ENCODE results near the gene RGS11.

RGS11 gene

DNA sequence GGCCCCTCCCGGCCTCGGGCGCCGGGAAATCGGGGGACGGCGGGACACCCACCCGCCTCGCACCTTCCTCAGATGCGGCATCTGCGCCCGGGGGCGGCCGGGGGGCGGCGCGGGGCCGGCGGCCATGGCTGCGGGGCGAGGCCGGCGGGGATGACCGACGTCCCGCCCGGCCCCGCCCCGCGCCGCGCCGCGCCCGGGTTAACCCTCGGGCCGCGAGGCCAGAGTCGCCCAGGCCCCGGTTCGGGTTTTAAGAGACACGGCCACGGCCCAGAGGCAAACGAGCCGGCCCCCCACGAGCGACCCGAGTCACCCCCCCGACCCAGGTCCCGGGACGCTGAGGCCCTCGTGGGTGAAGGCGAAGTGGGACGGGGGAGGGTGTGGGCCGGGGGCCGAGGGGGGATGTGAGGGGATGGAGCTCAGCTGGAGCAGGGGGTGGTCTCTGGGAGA is at the start of gene RGS11:
RGS11 (minus strand) TSS at position 159 of the 447 bp plus-strand sequence; CDS start at position 126, 33 bp downstream.
- no peak for DNase-seq (ENCODE audit: low read depth in 1 of 2, low spot score in 1 of 2)

GRCh38 chr16:324451-325334 is 48.9 kb upstream of the RGS11 start:
- DNase-seq (ENCODE audit: low read depth in 1 of 2, low spot score in 1 of 2): peak; percentile 8 to 39

DNA sequence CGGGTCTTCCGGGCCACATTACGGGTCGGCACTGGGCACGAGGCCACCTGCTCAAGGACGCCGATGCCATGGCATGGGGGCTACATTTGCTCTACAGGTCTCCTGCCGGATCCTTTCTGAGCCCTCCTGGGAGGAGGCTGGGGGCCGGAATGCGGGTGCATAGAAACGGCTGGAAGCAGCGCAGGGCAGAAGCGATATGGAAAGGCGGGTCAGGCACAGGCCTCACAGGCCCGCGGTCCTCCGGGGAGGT is 48.4 kb upstream of the RGS11 start:
- DNase-seq (ENCODE audit: low read depth in 1 of 2, low spot score in 1 of 2): no peak

DNA sequence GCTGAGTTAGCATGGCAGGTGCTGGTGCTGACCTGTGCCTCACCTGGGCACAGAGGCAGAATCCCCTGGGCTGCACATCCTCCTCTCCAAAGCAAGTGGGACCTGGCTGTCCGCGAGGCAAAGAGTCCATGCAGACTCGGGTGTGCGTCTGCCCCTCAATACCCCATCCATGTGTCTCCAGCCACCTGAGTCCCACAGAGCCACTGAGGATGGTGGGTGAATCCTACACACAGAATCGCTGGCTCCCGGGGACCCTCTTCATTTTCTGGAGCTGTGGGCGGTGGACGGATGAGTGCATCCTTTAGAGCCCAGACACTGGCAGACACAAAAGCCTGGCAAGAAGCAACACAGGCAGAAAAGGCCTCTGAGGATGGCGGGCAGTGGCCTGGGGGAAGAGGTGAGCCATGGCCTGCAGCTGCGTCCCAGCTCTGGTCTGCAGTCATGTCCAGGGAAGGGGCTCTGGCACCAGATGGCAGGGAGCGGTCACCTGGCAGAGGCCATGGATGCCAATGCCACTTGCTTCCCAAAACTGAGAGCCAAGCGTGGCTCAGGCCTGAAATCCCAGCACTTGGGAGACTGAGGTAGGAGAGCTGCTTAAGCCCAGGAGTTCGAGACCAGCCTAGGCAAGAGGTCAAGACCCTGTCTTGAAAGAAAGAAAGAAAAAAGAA is 46.9 kb upstream of the RGS11 start:
- DNase-seq (ENCODE audit: low read depth in 1 of 2, low spot score in 1 of 2): no peak

DNA sequence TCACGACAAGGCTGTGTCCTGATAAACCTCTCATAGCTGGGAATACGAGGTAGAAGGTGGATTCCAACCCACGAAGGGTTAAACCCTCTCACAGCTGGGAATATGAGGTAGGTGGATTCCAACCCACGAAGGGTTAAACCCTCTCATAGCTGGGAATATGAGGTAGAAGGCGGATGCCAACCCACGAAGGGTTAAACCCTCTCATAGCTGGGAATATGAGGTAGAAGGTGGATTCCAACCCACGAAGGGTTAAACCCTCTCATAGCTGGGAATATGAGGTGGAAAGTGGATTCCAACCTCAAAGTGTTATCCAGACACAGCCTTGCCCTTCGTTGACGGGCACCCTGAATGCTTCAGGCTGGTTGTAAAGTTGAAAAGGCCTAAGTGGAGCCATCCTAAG is 45.8 kb upstream of the RGS11 start:
- no peak for DNase-seq (ENCODE audit: low read depth in 1 of 2, low spot score in 1 of 2)

- DNase-seq (ENCODE audit: low read depth in 1 of 2, low spot score in 1 of 2): no peak
These were observed 44.5 kb upstream of the RGS11 start for GRCh38 chr16:320206-320605.

DNA sequence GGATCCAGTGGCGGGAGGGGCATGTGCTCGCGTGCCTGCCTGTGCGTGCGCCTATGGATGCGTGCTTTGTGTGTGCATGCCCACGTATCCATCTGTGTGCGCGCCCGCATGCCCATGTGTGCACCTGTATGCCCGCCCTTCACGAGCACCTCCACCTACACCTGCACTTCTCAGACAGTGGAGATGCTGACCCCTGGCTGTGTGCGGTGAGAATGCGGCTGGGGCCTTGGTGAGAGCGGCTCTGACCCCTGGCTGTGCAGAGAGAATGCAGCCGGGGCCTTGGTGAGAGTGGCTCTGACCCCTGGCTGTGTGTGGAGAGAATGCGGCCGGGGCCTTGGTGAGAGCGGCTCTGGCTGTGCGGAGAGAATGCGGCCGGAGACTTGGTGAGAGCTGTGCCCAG is 42.9 kb upstream of the RGS11 start:
- no peak for DNase-seq (ENCODE audit: low read depth in 1 of 2, low spot score in 1 of 2)

DNA sequence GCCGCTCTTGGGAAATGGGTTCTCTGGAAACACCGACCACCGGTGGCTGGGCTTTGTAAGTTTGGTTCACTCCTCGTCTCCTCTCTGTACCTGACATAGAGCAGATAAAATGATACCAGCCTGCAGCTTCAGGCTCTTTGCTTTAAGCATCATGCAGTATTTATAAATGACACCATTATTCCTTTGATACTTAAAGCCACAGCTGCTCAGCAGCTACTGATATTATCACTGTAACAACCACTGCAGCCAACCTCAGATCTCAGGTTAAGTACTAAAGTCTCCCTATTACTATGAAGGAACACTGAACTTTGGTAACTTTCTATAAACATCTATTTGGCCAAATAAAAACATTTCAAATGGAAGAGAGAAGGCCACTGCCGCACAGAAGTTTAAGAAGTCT is 41.8 kb upstream of the RGS11 start:
- DNase-seq (ENCODE audit: low read depth in 1 of 2, low spot score in 1 of 2): no peak

DNA sequence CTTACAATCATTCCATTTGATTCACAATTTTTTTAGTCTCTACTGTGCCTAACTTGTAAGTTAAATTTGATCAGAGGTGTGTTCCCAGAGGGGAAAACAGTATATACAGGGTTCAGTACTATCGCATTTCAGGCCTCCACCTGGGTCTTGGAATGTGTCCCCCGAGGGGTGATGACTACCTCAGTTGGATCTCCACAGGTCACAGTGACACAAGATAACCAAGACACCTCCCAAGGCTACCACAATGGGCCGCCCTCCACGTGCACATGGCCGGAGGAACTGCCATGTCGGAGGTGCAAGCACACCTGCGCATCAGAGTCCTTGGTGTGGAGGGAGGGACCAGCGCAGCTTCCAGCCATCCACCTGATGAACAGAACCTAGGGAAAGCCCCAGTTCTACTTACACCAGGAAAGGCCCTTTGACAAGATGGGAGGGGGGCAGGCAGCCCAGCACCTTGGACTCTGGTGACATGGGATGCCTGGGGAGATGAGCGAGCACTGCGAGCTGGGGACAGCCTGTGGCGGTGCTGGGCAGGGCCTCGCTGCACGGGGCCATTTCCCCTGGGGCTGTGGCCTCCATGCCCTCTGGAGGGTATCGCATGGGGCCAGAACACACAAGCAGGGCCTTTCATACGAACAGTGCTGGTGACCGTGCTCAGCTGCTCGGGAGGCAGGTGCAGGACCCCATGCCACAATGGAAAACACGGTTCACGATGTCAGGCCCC is 41.2 kb upstream of the RGS11 start:
- DNase-seq (ENCODE audit: low read depth in 1 of 2, low spot score in 1 of 2): no peak

- DNase-seq (ENCODE audit: low read depth in 1 of 2, low spot score in 1 of 2): no peak
These were observed 39.1 kb upstream of the RGS11 start for GRCh38 chr16:314795-315299.

- no peak for DNase-seq (ENCODE audit: low read depth in 1 of 2, low spot score in 1 of 2)
These were observed 38.6 kb upstream of the RGS11 start for GRCh38 chr16:314351-314750.

DNA sequence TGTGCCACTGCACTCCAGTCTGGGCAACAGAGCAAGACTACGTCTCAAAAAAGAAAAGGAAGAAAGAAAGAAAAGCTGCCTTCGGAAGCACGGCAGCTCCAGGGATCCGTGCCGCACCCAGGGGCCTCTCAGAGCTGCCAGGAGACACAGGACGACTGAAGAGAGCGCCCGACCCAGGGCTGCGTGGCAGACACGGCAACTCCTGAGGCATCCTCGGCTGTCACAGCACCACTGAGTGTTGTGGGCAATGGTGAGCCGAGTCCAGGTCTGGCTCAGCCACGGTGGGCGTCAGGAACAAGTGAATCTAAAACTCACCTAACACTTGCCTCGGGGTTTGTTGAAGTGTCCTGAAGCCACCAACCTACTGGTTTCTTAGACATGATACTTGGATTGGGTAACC is 36.0 kb upstream of the RGS11 start:
- no peak for DNase-seq (ENCODE audit: low read depth in 1 of 2, low spot score in 1 of 2)

GRCh38 chr16:309476-309875 is 33.7 kb upstream of the RGS11 start:
- DNase-seq (ENCODE audit: low read depth in 1 of 2, low spot score in 1 of 2): no peak

GRCh38 chr16:307691-308312 is 32.1 kb upstream of the RGS11 start:
- DNase-seq (ENCODE audit: low read depth in 1 of 2, low spot score in 1 of 2): no peak

- no peak for DNase-seq (ENCODE audit: low read depth in 1 of 2, low spot score in 1 of 2)
These were observed 31.2 kb upstream of the RGS11 start for GRCh38 chr16:306911-307370.

DNA sequence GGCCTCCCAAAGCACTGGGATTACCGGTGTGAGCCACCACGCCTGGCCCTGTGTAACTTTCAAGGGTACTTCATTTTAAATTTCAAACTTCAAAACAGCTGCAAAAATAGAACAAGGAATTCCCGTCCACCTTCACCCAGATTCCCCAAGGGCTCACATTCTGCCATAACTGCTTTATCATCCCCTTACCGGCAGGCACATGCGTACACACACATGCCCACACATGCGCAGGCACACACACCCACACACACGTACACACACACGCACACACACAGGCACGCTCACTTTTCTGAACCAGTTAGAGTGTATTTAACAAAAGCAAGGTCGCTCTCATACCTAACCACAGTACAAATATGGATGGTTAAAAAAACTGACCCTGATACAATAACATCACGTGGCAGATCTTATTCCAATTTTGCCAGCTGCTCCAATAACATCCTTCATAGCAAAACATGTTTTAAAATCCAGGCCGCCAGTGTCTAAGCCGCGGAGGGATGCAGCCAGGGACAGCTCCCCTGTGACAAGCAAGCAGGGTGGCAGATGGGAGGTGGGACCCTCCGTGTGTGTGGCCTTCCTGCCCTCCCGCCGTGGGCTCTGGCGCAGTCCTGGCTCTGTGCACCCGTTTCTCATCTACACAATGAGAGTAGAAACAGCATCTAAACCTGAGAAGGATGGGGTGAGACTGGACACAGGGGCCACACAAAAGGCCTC is 30.3 kb upstream of the RGS11 start:
- DNase-seq (ENCODE audit: low read depth in 1 of 2, low spot score in 1 of 2): no peak

DNA sequence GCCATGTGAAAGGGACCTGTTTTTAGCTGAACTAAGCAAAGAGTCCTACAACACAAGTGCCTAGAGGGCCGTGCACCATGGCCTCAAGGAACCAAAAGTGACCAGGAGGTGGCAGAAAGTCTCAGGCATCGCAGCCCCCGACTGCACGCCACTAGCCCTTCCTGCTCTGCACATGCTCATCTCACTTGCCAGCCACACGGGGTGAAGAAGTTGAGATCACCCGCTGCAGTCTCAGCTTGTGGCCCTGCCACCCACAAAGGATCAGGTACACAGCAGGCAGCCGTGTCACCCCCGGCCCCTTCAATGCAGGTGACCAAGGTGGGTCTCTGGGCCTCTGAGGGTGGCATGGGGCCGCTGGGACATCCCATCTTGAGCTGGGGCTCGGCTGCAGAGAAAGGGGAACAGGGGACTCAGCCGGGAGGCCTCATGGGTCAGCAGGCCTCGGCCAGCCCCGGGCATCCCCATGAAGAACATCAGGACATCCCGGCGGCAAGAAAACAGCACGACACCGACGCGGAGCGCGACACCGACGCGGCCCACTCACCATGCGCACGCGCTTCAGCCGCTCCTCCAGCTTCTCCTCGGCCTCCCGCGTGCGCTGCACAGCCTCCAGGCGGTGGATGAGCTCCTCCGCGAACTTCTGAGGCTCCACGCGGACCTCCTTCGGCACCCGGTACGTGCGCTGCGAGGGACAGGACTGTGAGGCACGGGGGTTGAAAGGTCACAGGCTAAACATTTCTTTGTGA is 28.2 kb upstream of the RGS11 start:
- DNase-seq (ENCODE audit: low read depth in 1 of 2, low spot score in 1 of 2): no peak

DNA sequence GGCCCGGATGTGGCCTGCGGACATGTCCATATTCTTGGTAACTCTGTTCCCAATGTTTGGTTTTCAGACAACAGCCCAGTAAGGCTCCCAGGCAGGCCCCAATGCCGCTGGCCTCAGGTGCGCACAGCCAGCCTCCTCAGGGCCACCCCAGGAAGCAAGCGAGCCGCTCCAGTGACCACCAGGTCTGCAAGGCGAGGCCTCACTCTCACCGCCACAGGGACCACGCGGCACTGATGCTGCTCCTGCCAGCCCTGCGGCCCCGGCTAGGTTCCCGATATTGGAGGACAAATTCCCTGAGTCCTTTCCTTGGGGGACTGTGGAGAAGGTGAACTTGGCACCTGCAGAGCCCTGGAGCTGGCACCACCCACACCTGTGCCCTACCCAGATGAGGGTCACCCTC is 26.2 kb upstream of the RGS11 start:
- no peak for DNase-seq (ENCODE audit: low read depth in 1 of 2, low spot score in 1 of 2)

DNA sequence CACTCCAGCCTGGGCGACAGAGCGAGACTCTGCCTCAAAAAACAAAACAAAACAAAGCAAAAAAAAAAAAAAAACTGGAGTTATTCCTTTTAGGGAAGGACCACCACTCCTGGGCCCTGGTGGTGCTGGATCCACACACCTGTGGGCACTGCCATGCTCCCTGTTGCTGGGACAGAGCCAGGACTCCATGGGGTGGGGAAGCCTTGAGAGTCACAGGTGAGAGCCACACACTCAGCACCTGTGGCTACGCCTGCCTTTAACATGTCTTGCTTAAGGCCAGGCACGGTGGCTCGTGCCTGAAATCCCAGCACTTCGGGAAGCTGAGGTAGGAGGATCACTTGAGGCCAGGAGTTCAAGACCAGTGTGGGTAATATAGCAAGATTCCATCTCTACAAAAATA is 25.5 kb upstream of the RGS11 start:
- no peak for DNase-seq (ENCODE audit: low read depth in 1 of 2, low spot score in 1 of 2)

DNA sequence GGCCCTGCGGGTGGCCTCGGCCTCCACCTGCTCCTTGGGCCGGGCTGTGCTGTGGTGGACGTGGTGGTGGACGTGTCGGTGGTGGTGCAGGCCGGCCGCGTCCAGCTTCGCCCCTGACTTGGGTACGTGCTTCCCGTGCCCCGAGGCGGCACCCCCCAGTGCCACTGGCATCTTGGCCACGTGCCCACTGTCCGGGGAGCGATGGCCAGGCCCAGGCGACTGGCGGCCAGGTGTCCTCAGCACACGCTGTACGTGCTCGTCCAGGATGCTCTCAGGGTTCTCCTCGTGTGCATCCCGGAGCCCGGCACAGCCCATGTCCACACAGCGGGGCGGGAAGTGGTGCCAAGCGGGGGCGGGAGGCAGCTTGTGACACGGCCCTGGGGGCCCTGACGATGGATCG is 22.1 kb upstream of the RGS11 start:
- DNase-seq (ENCODE audit: low read depth in 1 of 2, low spot score in 1 of 2): no peak
